ENCODE measurements around the gene HSD3B2. TPM values are rescaled to one million over a fixed set of nuclear protein-coding genes. Genes with fewer than 3 reads are reported as not detected.

Gene HSD3B2
- total RNA-seq, 1 experiment from 2014 or later: not detected

DNA sequence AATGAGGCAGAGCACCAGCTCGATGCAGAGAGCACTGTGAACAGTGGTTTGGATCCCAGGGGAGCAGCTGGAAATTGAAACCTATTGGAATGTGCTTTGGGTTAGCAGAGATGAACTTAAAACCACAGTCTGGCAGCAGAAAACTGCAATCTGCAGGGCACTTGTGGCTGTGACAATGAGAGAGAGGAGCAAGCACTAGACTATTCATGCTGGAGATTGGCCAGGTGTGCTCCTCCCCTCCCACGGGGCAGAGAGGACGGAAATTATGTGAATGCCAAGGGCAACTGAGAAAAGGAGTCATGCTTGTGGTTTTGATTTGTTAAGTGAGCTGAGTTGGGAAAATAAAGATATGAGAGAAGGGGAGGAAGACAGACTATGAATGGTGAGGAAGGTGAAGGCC is 38.1 kb downstream of the HSD3B2 start:
- DNase-seq (ENCODE audit: low read depth): peak; percentile 96

DNA sequence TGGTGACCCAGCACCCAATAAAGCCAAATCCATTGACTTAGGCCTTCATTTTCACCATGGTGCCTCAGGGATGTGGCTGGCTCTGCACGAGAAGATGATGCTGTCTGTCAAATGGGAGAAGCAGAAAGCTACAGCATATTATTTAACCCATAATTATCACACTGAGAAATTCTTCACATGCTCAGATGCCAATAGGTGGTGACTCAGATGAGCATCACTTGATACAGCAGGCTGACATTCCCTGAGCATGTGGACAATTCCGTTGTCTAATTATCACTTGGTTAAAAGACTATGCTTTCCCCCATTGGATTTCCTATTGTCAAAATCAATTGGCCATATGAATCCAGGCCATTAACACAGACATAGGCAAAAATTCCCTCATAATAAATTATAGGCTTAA is 48.0 kb downstream of the HSD3B2 start:
- peak; percentile 25 for DNase-seq (ENCODE audit: low read depth)

DNA sequence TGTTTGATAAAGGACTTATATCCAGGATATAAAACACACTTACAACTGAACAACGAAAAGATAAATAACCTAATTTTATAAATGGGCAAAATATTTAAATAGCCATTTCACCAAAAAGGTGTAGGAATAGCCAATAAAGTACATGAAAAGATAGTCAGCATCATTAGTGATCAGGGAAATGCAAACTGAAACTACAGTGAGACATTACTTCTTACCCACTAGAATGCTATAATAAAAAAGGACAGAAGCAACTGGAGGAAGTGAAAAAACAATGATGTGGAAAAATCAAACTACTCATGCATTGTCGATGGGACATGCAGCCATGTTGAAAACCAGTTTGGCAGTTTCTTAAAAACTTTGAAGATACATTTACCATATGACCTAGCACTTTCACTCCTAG is 48.6 kb downstream of the HSD3B2 start:
- DNase-seq (ENCODE audit: low read depth): no peak

DNA sequence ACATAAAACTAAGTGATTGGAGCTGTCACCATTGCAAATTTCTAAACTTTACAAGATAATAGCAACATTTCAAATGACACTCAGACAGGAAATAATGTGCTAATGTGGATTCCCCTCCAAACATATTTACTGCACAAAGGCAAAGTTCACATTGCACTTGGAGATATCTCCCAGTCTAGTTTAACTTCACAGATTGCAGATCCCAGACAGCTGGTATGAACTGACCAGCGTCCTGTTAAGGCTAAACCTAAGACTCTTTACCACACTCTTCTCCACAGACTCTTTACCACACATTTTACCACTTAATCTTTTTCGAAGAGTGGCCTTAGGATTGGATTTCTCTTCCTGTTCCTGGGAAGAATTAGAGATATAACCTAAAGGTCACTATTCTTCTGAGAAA is 51.5 kb downstream of the HSD3B2 start:
- no peak for DNase-seq (ENCODE audit: low read depth)

GRCh38 chr1:119467219-119467618 is 52.3 kb downstream of the HSD3B2 start:
- no peak for DNase-seq (ENCODE audit: low read depth)

DNA sequence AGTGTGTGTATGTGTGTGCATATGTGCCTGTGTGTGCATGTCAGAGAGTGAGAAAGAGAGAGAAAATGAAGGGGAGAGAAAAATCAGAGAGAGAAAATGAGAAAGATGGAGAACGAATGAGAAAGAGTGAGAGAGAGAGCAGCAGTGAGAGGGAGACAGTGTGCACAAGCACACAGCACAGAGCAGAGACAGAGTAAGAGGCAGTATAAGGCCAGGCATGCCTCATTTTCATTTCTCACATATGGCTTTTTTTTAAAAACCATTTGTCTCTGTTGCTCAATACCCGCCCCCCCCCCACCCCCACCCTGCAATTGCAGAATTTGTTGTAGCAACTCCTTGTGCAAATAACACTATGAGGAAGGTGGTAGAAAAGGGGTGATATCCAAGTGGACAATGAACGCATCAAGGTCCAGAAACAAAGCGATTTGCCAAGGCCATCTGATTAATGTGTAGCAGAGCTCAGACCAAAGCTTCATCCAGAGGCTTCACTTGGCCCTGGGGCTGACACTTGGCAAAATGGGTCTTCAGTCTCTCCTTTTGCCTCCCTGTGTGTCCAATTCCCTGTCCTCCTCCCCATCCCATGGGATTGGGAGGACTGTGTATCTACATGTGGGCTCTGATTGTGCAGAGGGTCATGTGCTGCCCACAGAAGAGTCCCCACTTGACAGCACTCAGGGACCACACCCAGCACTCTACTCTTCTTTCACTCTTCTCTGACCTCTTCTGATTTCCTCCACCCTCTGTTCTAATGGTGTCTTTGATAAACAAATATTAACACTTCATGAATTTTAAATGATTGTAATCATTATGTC is 53.1 kb downstream of the HSD3B2 start:
- no peak for DNase-seq (ENCODE audit: low read depth)

GRCh38 chr1:119469741-119470140 is 54.8 kb downstream of the HSD3B2 start:
- no peak for DNase-seq (ENCODE audit: low read depth)

GRCh38 chr1:119470377-119470776 is 55.4 kb downstream of the HSD3B2 start:
- DNase-seq (ENCODE audit: low read depth): no peak

DNA sequence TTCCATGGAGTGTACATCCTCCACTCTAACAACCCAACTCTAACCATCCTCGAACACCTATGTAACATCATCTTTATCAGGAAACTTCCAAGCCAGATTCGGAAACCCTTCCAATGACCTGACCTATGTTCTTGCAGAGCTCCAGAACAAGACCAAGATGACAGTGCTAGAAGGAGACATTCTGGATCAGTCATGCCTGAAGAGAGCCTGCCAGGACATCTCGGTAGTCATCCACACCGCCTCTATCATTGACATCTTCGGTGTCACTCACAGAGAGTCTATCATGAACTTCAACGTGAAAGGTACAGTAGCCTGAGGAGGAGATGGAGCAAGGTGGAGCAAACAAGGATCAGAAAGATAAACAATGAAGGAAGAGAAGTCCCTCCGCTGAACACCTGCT is 56.0 kb downstream of the HSD3B2 start:
- DNase-seq (ENCODE audit: low read depth): no peak

GRCh38 chr1:119471566-119471965 is 56.6 kb downstream of the HSD3B2 start:
- DNase-seq (ENCODE audit: low read depth): no peak

GRCh38 chr1:119472080-119472818 is 57.3 kb downstream of the HSD3B2 start:
- DNase-seq (ENCODE audit: low read depth): no peak

Other genes with a start within 250 kb of the HSD3B2 start
- gene HAO2, start 46.4 kb upstream of the HSD3B2 start, total RNA-seq (2014; rRNA removed; shearing (Covaris generic)): not detected in 2 replicates
- not detected in 2 replicates for gene HSD3B1, start 92.1 kb downstream of the HSD3B2 start, total RNA-seq (2014; rRNA removed; shearing (Covaris generic))
- 16.6 and 18.1 TPM in 2 replicates for gene ZNF697, start 233.1 kb downstream of the HSD3B2 start, total RNA-seq (2014; rRNA removed; shearing (Covaris generic))

All from Daoy (cell line).